Urinary bladder (tissue), 4 donors: ENCODE results near the gene PLSCR1. TPM values are rescaled to one million over a fixed set of nuclear protein-coding genes. Genes with fewer than 3 reads are reported as not detected.
"Not testable (repeated sequence)": the region's sequence is repeated elsewhere in the genome, so short reads cannot be mapped to it uniquely, and the experiment has no call there.

Experiments used
- DNase-seq: peaks from one replicate; pipeline ENCODE4 v3.0.0-alpha.2; 2015; ENCODE audit errors: extremely low spot score
- H3K27ac ChIP-seq: one replicate; pipeline ENCODE4 v1.5.1; 2013; ENCODE audit warnings: low read depth, mild to moderate bottlenecking, moderate library complexity
- H3K36me3 ChIP-seq: one replicate; pipeline ENCODE4 v1.6.1; 2013; ENCODE audit warnings: mild to moderate bottlenecking, moderate library complexity; ENCODE audit not compliant: insufficient read depth
- H3K4me1 ChIP-seq: one replicate; pipeline ENCODE4 v1.6.1; 2013; ENCODE audit warnings: mild to moderate bottlenecking, moderate library complexity; ENCODE audit not compliant: insufficient read depth
- H3K4me3 ChIP-seq: one replicate; pipeline ENCODE4 v1.5.1; 2013; ENCODE audit warnings: low read depth, low read length
- WGBS: extraction: QIAGEN DNeasy Blood & Tissue Kit; methylation state at CpG from one replicate; pipeline ENCODE4 v1.1.7; 2013; 5-methylcytosine and 5-hydroxymethylcytosine counted together
- polyA plus RNA-seq: library from polyadenylated mRNA; stranded (reverse); fragments of 200-250 nt; gene quantifications from one replicate; pipeline ENCODE4 v1.2.3, GENCODE V29; 2013
- total RNA-seq: library from RNA; depleted of rRNA; stranded (reverse); fragments of >200 nt; gene quantifications from one replicate; pipeline ENCODE4 v1.2.3, GENCODE V29; 2014
- donor health status: healthy with polysubstance abuse.
- donor health status: healthy.

PLSCR1 gene
- total and polyA plus RNA-seq, 2 donors, result 51.3 to 97.8 TPM

- no peaks in the 10 kb centered on the region for H3K36me3 ChIP-seq
- DNase-seq, result no peak
- peak overlapping the region; percentile 39 for H3K27ac ChIP-seq
- H3K4me1 ChIP-seq, result no peaks in the 10 kb centered on the region
- peak overlapping the region; percentile 80 for H3K4me3 ChIP-seq
- WGBS, result 55% methylated on average over 2 of the region's 2 CpGs
Measured at GRCh38 chr3:146542978-146543377, 1.4 kb downstream of the PLSCR1 start.

- DNase-seq, result no peak
- 72% methylated on average over 2 of the region's 2 CpGs for WGBS
- Histone ChIP-seq H3K27ac (no peak overlapping the region), H3K36me3 (no peaks in the 10 kb centered on the region), H3K4me1 (no peaks in the 10 kb centered on the region), H3K4me3 (peak overlapping the region; percentile 10)
Measured at GRCh38 chr3:146542179-146542578, 2.2 kb downstream of the PLSCR1 start.

- peak overlapping the region; percentile 18 for H3K27ac ChIP-seq
- no peak overlapping the region for H3K4me3 ChIP-seq
- WGBS, result 76% methylated on average over 1 of the region's 1 CpG
- no peaks in the 10 kb centered on the region for H3K4me1 ChIP-seq
- no peaks in the 10 kb centered on the region for H3K36me3 ChIP-seq
- no peak for DNase-seq
Measured at GRCh38 chr3:146540978-146541377, 3.4 kb downstream of the PLSCR1 start.

- no peak overlapping the region for H3K27ac ChIP-seq
- no peaks in the 10 kb centered on the region for H3K36me3 ChIP-seq
- H3K4me3 ChIP-seq, result no peak overlapping the region
- 52% methylated on average over 1 of the region's 1 CpG for WGBS
- DNase-seq, result no peak
- no peaks in the 10 kb centered on the region for H3K4me1 ChIP-seq
Measured at GRCh38 chr3:146540236-146540635, 4.2 kb downstream of the PLSCR1 start.

GRCh38 chr3:146539315-146539714 lies 5.1 kb downstream of the PLSCR1 start:
- Histone ChIP-seq H3K4me1 (no peaks in the 10 kb centered on the region), H3K4me3 (no peak overlapping the region), H3K27ac (no peak overlapping the region), H3K36me3 (no peaks in the 10 kb centered on the region)
- DNase-seq, result no peak
- 88% methylated on average over 3 of the region's 3 CpGs for WGBS

GRCh38 chr3:146537603-146538002 lies 6.8 kb downstream of the PLSCR1 start:
- H3K27ac ChIP-seq, result no peak overlapping the region
- no peak overlapping the region for H3K4me3 ChIP-seq
- H3K4me1 ChIP-seq, result no peaks in the 10 kb centered on the region
- H3K36me3 ChIP-seq, result no peaks in the 10 kb centered on the region
- WGBS, result 92% methylated on average over 3 of the region's 3 CpGs
- no peak for DNase-seq

- H3K36me3 ChIP-seq, result no peaks in the 10 kb centered on the region
- H3K4me3 ChIP-seq, result no peak overlapping the region
- H3K4me1 ChIP-seq, result no peaks in the 10 kb centered on the region
- DNase-seq, result no peak
- H3K27ac ChIP-seq, result no peak overlapping the region
Measured at GRCh38 chr3:146536681-146537080, 7.7 kb downstream of the PLSCR1 start.

GRCh38 chr3:146532406-146532805 lies 12.0 kb downstream of the PLSCR1 start:
- 30% methylated on average over 2 of the region's 2 CpGs for WGBS
- no peaks in the 10 kb centered on the region for H3K4me1 ChIP-seq
- H3K4me3 ChIP-seq, result no peak overlapping the region
- DNase-seq, result no peak
- no peak overlapping the region for H3K27ac ChIP-seq
- no peaks in the 10 kb centered on the region for H3K36me3 ChIP-seq

- Histone ChIP-seq H3K4me1 (no peaks in the 10 kb centered on the region), H3K4me3 (no peak overlapping the region), H3K36me3 (peaks cover 2% of the 10 kb centered on the region), H3K27ac (no peak overlapping the region)
- DNase-seq, result no peak
- whole genome bisulfite sequencing, result 72% methylated on average over 2 of the region's 2 CpGs
Measured at GRCh38 chr3:146530609-146531008, 13.8 kb downstream of the PLSCR1 start.

- no peak for DNase-seq
- Histone ChIP-seq H3K4me3 (no peak overlapping the region), H3K27ac (no peak overlapping the region), H3K4me1 (no peaks in the 10 kb centered on the region), H3K36me3 (peaks cover 2% of the 10 kb centered on the region)
- WGBS, result 75% methylated on average over 2 of the region's 2 CpGs
Measured at GRCh38 chr3:146529021-146529420, 15.4 kb downstream of the PLSCR1 start.

GRCh38 chr3:146524961-146525360 lies 19.4 kb downstream of the PLSCR1 start:
- WGBS, result 56% methylated on average over 2 of the region's 2 CpGs
- peaks cover 2% of the 10 kb centered on the region for H3K36me3 ChIP-seq

GRCh38 chr3:146523531-146523930 lies 20.9 kb downstream of the PLSCR1 start:
- no peak for DNase-seq
- 70% methylated on average over 4 of the region's 4 CpGs for WGBS
- Histone ChIP-seq H3K4me1 (no peaks in the 10 kb centered on the region), H3K27ac (no peak overlapping the region), H3K36me3 (peaks cover 2% of the 10 kb centered on the region), H3K4me3 (no peak overlapping the region)

More at GRCh38 chr3:146524961-146525360, 19.4 kb downstream of the PLSCR1 start:
- H3K27ac ChIP-seq, result no peak overlapping the region
- no peak for DNase-seq
- H3K4me3 ChIP-seq, result no peak overlapping the region
- H3K4me1 ChIP-seq, result no peaks in the 10 kb centered on the region

GRCh38 chr3:146522174-146523158 lies 21.9 kb downstream of the PLSCR1 start:
- not testable (repeated sequence) for H3K4me3 ChIP-seq, DNase-seq, H3K27ac ChIP-seq, H3K4me1 ChIP-seq, H3K36me3 ChIP-seq
- 81% methylated on average over 17 of the region's 17 CpGs for WGBS

- H3K36me3 ChIP-seq, result peaks cover 2% of the 10 kb centered on the region
- 85% methylated on average over 1 of the region's 1 CpG for WGBS
- H3K27ac ChIP-seq, result no peak overlapping the region
- no peak overlapping the region for H3K4me3 ChIP-seq
- no peaks in the 10 kb centered on the region for H3K4me1 ChIP-seq
- DNase-seq, result no peak
Measured at GRCh38 chr3:146521394-146521793, 23.0 kb downstream of the PLSCR1 start.
